Measurements from ENCODE around the gene RHOJ.

The RHOJ gene

GRCh38 chr14:63203618-63204406 lies 431 bp upstream of the RHOJ start:
- peak overlapping the region; percentile 48 for H3K4me3 ChIP-seq (replicated peaks; ENCODE audit: low read depth, low read length)

GRCh38 chr14:63205044-63205575 lies 867 bp downstream of the RHOJ start:
- DNase-seq (ENCODE audit: extremely low read depth, low read depth), result no peak
- peak overlapping the region; percentile 48 for H3K4me3 ChIP-seq (replicated peaks; ENCODE audit: low read depth, low read length)
- no peak for TF ChIP-seq CTCF (IDR thresholded peaks at IDR 0.05; ENCODE audit: low read depth, low read length, missing control alignments)

More at GRCh38 chr14:63203618-63204406, 431 bp upstream of the RHOJ start:
- peak; percentile 89 for DNase-seq (ENCODE audit: extremely low read depth, low read depth)
- peak; percentile 17 for TF ChIP-seq CTCF (IDR thresholded peaks at IDR 0.05; ENCODE audit: low read depth, low read length, missing control alignments)

- no peak for TF ChIP-seq CTCF (IDR thresholded peaks at IDR 0.05; ENCODE audit: low read depth, low read length, missing control alignments)
- no peak for DNase-seq (ENCODE audit: extremely low read depth, low read depth)
- peak overlapping the region; percentile 48 for H3K4me3 ChIP-seq (replicated peaks; ENCODE audit: low read depth, low read length)
These were observed 1.6 kb downstream of the RHOJ start for GRCh38 chr14:63205866-63206265.

- no peak overlapping the region for H3K4me3 ChIP-seq (replicated peaks; ENCODE audit: low read depth, low read length)
- DNase-seq (ENCODE audit: extremely low read depth, low read depth), result no peak
- no peak for TF ChIP-seq CTCF (IDR thresholded peaks at IDR 0.05; ENCODE audit: low read depth, low read length, missing control alignments)
These were observed 4.9 kb downstream of the RHOJ start for GRCh38 chr14:63209160-63209559.

- no peak overlapping the region for H3K4me3 ChIP-seq (replicated peaks; ENCODE audit: low read depth, low read length)
- TF ChIP-seq CTCF (IDR thresholded peaks at IDR 0.05; ENCODE audit: low read depth, low read length, missing control alignments), result no peak
- no peak for DNase-seq (ENCODE audit: extremely low read depth, low read depth)
These were observed 6.6 kb downstream of the RHOJ start for GRCh38 chr14:63210812-63211211.

GRCh38 chr14:63212209-63212608 lies 8.0 kb downstream of the RHOJ start:
- peak; percentile 23 for TF ChIP-seq CTCF (IDR thresholded peaks at IDR 0.05; ENCODE audit: low read depth, low read length, missing control alignments)
- DNase-seq (ENCODE audit: extremely low read depth, low read depth), result no peak
- H3K4me3 ChIP-seq (replicated peaks; ENCODE audit: low read depth, low read length), result no peak overlapping the region

All from HFF-Myc (cell line).